HG02571 (cell line): ENCODE measurements around the gene RABEPK.
"Not testable (repeated sequence)": the region's sequence is repeated elsewhere in the genome, so short reads cannot be mapped to it uniquely, and the experiment has no call there.

ENCODE experiments used
- ATAC-seq: cut with Tn5 transposase; IDR thresholded peaks from one replicate; pipeline ENCODE4 v1.9.1; 2021; ENCODE audit warnings: mild to moderate bottlenecking, moderate library complexity; ENCODE audit not compliant: unreplicated experiment

The RABEPK gene

GRCh38 chr9:125243792-125244260 is 43.5 kb downstream of the RABEPK start:
- ATAC-seq = no peak

- ATAC-seq = no peak
Observed at GRCh38 chr9:125246261-125246667, 45.9 kb downstream of the RABEPK start.

DNA sequence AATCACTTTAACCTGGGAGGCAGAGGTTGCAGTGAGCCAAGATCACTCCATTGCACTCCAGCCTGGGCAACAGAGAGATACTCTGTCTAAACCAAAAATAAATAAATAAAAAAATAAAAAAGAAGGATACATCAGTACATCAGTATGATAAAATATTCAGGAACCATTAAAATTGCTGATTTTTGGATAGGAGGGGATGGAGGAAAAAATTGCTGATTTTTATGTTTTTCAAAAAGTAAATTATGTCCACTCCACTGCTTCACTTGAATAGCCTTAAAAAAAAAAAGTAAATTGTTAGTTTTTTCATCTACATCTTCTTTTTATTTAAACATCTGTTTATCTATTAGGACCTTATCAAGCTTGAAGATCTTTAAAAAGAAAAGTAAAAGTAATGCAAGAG is 53.9 kb downstream of the RABEPK start:
- no peak for ATAC-seq

DNA sequence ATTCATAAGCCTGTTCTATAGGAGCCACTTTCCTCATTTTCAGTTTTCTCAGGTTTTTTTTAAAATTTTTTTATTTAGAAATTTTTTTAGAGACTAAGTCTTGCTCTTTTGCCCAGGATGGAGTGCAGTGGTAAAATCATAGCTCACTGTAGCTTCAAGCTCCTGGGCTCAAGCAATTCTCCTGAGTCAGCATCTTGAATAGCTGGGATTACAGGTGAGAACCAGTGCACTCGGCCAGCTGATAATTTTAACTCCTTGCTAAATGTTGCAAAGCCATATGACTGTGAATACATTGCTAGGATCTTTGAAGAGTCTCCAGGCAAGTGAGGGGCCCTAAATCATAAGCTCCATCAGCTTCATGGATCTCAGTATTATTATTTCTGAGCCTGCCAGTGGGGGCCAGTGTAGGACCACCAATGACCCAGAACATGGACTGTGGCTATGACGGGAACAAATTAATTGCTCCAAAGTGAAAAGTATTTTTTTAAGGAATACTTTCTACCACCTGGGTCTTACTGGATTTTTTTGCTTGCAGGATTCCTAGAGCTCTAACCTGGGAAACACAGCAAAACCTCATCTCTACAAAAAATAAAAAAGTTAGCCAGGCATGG is 55.5 kb downstream of the RABEPK start:
- ATAC-seq = no peak

- no peak for ATAC-seq
Observed at GRCh38 chr9:125258160-125258785, 57.9 kb downstream of the RABEPK start.

DNA sequence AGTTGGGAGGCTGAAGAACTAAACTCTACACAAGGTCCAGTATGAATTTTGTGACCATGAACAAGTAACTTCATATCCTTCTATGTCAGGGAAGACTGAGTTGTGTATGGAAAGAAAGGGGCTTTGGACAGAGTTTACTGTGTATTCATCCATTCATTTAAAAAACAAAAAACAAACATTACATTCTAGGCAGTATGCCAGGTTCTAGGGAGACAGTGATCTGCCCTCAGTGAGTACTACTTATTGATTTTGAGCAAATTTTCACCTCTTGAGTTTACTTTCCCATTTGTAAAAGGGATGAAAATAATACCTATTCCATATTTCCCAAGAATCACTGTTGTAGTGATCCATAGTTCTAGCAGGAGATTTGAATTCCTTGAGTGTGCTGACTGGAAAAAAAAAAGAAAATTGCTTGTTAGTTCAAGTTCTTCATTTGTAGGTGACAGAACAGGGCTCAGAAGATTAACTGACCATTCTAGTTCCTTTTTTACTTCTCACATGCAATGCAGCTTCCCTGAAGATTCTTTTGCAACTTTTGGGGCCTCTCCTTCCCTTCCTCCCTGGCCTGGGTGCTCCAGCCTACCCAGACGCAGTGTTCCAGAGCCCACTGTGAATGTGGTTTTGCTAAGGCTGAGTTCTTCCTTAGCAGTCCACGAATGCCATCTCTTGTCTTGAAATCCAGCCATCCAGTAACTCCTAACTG is 58.6 kb downstream of the RABEPK start:
- ATAC-seq = no peak

DNA sequence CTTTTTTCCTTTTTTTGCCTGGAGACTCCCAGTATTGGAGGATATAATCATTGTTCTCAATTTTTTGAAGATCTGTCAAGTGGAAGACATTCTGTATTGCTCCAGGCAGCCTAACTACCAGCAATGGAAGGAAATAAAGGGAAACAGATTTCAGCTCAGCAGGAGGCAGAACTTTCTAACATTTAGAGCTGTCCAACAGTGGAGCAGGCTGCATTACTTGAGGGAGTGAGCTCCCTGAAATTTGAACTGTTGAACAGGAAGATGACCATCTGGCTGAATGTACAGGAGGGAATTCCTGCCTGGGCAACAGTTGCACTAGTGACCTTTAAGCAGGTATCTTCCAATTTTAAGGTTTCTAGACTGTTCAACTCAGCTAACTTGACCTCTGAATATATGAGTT is 60.2 kb downstream of the RABEPK start:
- no peak for ATAC-seq

- peak; percentile 92 for ATAC-seq
Observed at GRCh38 chr9:125261501-125262293, 61.4 kb downstream of the RABEPK start, which contains the start of gene GAPVD1. Gene GAPVD1, plus strand, starts transcription at chr9:125261826. Its CDS starts 37,096 bp downstream, at chr9:125298922.

DNA sequence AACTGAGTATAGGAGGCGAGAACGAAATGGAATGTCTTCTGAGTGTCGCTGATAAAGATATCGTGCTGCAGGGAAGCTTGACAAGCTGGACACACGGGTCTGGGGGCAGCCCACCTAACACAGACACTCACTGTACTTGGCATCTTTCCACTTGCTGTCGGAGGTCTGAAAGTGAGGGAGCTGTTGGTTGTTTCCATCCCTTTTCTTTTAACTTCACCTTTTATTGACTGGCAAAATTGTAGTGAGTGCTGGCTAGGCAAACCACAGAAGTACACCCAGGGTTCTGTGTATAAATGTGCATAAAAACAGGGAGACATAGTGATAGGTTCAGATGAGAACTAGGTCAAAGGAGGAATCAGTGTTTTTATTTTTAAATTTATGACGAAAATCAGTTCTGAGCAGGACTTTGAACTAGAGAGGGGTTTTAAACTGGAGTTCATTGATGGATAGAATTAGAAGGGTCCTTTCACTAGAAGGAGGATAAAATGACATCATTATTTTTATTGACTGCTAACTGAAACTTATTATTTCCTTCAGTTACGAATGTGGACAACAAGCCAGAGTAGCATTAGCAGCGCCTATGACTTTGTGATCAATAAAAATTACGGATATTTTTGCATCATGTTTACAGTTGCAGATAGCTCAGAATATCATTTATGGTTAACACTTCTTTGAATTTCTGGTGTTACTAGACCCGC is 62.1 kb downstream of the RABEPK start:
- ATAC-seq = no peak

DNA sequence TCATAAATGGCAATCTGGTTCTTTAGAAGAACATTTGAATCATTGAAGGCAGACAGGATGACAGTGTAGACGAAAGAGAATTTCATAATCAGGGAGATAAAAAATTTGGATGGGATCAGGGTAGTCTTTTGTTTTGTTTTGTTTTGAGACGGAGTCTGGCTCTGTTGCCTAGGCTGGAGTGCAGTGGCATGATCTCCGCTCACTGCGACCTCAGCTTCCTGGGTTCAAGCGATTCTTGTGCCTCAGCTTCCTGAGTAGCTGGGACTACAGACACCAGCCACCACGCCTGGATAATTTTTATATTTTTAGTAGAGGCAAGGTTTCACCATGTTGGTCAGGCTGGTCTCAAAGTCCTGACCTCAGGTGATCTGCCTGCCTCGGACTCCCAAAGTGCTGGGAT is 63.7 kb downstream of the RABEPK start:
- ATAC-seq = not testable (repeated sequence)

- ATAC-seq = no peak
Observed at GRCh38 chr9:125268394-125269013, 68.2 kb downstream of the RABEPK start.

DNA sequence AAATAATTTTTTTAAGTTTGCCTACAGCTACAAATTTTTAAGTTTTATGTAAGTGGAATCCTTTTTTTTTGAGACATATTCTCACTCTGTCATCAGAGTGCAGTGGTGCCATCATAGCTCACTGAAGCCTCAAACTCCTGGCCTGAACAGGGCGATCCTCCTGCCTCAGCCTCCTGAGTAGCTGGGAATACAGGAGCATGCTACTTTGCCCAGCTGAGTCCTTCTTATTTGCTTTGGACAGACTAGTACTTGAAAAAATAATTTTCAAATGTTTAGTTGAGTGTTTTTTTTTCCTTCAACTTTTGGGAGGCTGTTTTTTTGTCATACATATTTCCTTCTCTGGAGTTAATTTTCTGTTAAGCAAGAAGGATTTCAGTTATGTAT is 68.7 kb downstream of the RABEPK start:
- ATAC-seq = no peak

DNA sequence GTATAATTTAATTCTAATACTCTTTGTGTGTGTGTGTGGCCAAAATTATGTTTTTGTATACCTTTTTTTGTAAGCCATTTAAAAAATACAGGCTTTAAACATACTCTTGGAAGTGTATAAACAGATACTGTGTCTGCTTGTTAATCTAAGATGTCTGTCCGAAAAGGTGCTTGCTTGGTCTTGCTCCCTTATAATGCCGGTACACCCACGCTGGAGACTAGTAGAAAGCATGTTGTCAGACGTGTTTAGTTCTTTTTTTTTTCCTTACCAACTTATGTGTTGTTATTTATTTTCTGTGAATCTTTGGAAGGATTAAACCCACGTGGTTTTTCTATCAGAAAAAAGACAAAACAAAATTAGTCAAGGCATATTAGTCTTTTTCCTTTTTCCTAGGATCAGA is 70.7 kb downstream of the RABEPK start:
- no peak for ATAC-seq

GRCh38 chr9:125272697-125273096 is 72.4 kb downstream of the RABEPK start:
- no peak for ATAC-seq

GRCh38 chr9:125276771-125277170 is 76.4 kb downstream of the RABEPK start:
- no peak for ATAC-seq

GRCh38 chr9:125277411-125277810 is 77.1 kb downstream of the RABEPK start:
- no peak for ATAC-seq

GRCh38 chr9:125280945-125281344 is 80.6 kb downstream of the RABEPK start:
- no peak for ATAC-seq
